Transverse colon (tissue), 4 donors: ENCODE measurements around the gene RELN. TPM values are rescaled to one million over a fixed set of nuclear protein-coding genes. Genes with fewer than 3 reads are reported as not detected.

Experiments
- DNase-seq: peaks from one replicate; pipeline ENCODE4 v3.0.0-alpha.2; 2019
- H3K27ac ChIP-seq, 4 donors: fragments of 200-600 bp; sonication (generic); 2 replicates each; pipeline ENCODE4 v1.5.1; 2016 to 2018; ENCODE audit warnings: inconsistent platforms in 4 of 4
- H3K27me3 ChIP-seq: fragments of 200-600 bp; sonication (generic); 2 replicates; pipeline ENCODE4 v1.5.1; 2017; ENCODE audit warnings: inconsistent platforms
- H3K36me3 ChIP-seq, 4 donors: fragments of 200-600 bp; sonication (generic); 2 replicates each; pipeline ENCODE4 v1.5.1; 2017 to 2019; ENCODE audit warnings: inconsistent platforms in 4 of 4
- H3K4me1 ChIP-seq, 4 donors: fragments of 200-600 bp; sonication (generic); 2 replicates each; pipeline ENCODE4 v1.5.1; 2017 to 2020; ENCODE audit warnings: inconsistent platforms in 4 of 4
- H3K4me3 ChIP-seq, 4 donors: fragments of 200-600 bp; sonication (generic); 1 replicate in 1 of 4; 2 replicates in 3 of 4; pipeline versions ENCODE4 v1.5.1 to v1.6.1; 2017 to 2019; ENCODE audit warnings: inconsistent platforms in 4 of 4
- H3K9me3 ChIP-seq, 2 donors: fragments of 200-600 bp; sonication (generic); 2 replicates each; pipeline ENCODE4 v1.5.1; 2017 to 2019; ENCODE audit warnings: inconsistent platforms in 2 of 2
- EP300 ChIP-seq: sonication (generic); formaldehyde crosslinking; IDR thresholded peaks from one replicate; pipeline ENCODE4 v1.6.1; 2017; ENCODE audit warnings: antibody characterized with exemption, low read depth
- POLR2A ChIP-seq: fragments of 450-650 bp; IDR thresholded peaks from one replicate; pipeline ENCODE4 v1.6.1; 2016; ENCODE audit warnings: antibody characterized with exemption, mild to moderate bottlenecking, moderate library complexity
- POLR2AphosphoS5 ChIP-seq, 3 donors: sonication (generic); formaldehyde crosslinking; IDR thresholded peaks; one replicate each; pipeline ENCODE4 v1.6.1; 2016; ENCODE audit warnings: antibody characterized with exemption in 3 of 3
- WGBS, 2 donors: methylation state at CpG; one replicate each; pipeline ENCODE4 v1.1.5; 2018; ENCODE audit warnings: low coverage in 1 of 2; 5-methylcytosine and 5-hydroxymethylcytosine counted together
- in situ Hi-C, 4 donors: fragments of 200-750 bp; cut with MboI; loops; one replicate each; pipeline versions ENCODE4 v1.15.0 to v1.15.1; 2017; ENCODE audit warnings: low sequenced_read_pairs in 3 of 4, low pct_ligation_motif_present in 1 of 4, low pct_unique_long_range_greater_than_20kb in 1 of 4
- intact Hi-C: fragments of 100-400 bp; cut with DNase I; formaldehyde crosslinking; loops from one replicate; pipeline ENCODE4 v1.15.1; 2023; ENCODE audit warnings: low total_unique reads
- total RNA-seq, 4 donors: library from RNA; depleted of rRNA; stranded (reverse); fragments of >200 nt; gene quantifications; one replicate each; pipeline ENCODE4 v1.1.0, GENCODE V29; 2016
- TF ChIP-seq, protein P1 (sequence below), 5 experiments: fragments of 200-600 bp in 3 of 5; fragments of 450-650 bp in 2 of 5; sonication (generic) in 3 of 5; IDR thresholded peaks; 1 replicate in 2 of 5; 2 replicates in 3 of 5; pipeline ENCODE4 v1.5.1; 2016 to 2017; ENCODE audit warnings: antibody characterized with exemption in 5 of 5, inconsistent platforms in 3 of 5, mild to moderate bottlenecking in 2 of 5, moderate library complexity in 1 of 5

RELN gene
- total RNA-seq, 4 donors from 2014 or later: 1.00 to 2.7 (median 1.5) TPM; not detected in 1

DNA sequence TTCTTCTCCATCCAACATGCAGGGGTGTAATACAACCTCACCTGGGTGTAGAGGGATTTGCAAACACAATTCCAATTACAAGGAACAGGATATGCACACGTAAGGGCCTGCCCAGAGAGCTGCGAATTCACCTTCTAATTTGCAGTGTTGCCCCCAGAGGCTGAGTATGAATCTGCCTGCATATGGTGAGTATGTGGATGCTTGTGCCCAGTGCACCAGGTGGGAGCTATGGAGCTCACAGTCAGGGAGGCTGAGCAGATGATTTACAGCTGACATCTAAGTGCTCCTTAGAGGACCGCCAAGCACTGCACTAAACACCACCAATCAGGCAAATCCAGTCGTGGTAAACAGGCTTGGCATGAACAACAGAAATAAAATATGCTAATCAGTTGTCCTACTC lies 132.0 kb downstream of the RELN start:
- WGBS, 2 donors: 40 to 48% methylated on average over 1 to 4 of the region's 4 CpGs
- intact Hi-C loops: no loop called here
- no peak for TF ChIP-seq POLR2AphosphoS5 (IDR thresholded peaks at IDR 0.05)
- TF ChIP-seq, protein P1, sequence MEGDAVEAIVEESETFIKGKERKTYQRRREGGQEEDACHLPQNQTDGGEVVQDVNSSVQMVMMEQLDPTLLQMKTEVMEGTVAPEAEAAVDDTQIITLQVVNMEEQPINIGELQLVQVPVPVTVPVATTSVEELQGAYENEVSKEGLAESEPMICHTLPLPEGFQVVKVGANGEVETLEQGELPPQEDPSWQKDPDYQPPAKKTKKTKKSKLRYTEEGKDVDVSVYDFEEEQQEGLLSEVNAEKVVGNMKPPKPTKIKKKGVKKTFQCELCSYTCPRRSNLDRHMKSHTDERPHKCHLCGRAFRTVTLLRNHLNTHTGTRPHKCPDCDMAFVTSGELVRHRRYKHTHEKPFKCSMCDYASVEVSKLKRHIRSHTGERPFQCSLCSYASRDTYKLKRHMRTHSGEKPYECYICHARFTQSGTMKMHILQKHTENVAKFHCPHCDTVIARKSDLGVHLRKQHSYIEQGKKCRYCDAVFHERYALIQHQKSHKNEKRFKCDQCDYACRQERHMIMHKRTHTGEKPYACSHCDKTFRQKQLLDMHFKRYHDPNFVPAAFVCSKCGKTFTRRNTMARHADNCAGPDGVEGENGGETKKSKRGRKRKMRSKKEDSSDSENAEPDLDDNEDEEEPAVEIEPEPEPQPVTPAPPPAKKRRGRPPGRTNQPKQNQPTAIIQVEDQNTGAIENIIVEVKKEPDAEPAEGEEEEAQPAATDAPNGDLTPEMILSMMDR (IDR thresholded peaks at IDR 0.05): no peak
- no peak for TF ChIP-seq EP300
- no peak for TF ChIP-seq POLR2A

DNA sequence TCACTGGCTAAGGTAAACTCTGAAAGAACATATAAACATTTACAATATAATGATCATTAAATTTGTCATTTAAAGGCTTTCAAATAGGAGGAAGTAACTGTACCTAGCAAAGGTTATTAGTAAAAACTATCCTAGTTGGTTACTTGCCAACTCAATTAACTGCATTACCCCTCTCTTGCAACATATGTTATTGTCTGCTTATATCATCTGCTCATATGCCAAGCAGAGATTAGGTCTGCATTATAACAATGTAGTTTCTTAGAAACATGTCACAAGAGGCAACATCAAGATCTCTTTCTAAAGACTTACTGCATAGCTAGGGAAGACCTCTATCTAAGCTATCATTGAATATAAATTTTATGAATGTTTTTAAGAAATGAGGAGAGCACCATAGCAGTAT lies 132.5 kb downstream of the RELN start:
- TF ChIP-seq EP300 (no peak), POLR2A (no peak), POLR2AphosphoS5 (IDR thresholded peaks at IDR 0.05) (no peak)
- TF ChIP-seq, protein P1 (IDR thresholded peaks at IDR 0.05): no peak
- intact Hi-C loops: no loop called here
- H3K27ac ChIP-seq: no peak overlapping the region
- no peak for DNase-seq
- no peaks in the 10 kb centered on the region for H3K27me3 ChIP-seq
- no peak overlapping the region for H3K4me3 ChIP-seq
- H3K4me1 ChIP-seq: no peaks in the 10 kb centered on the region
- no peaks in the 10 kb centered on the region for H3K36me3 ChIP-seq
- H3K9me3 ChIP-seq: no peaks in the 10 kb centered on the region
- in situ Hi-C loops: no loop called here

More for the DNA sequence above, 132.0 kb downstream of the RELN start:
- Histone ChIP-seq H3K9me3 (no peaks in the 10 kb centered on the region), H3K27ac (no peak overlapping the region), H3K36me3 (no peaks in the 10 kb centered on the region), H3K4me1 (no peaks in the 10 kb centered on the region), H3K4me3 (no peak overlapping the region), H3K27me3 (no peaks in the 10 kb centered on the region)
- DNase-seq: no peak
- in situ Hi-C loops: no loop called here

DNA sequence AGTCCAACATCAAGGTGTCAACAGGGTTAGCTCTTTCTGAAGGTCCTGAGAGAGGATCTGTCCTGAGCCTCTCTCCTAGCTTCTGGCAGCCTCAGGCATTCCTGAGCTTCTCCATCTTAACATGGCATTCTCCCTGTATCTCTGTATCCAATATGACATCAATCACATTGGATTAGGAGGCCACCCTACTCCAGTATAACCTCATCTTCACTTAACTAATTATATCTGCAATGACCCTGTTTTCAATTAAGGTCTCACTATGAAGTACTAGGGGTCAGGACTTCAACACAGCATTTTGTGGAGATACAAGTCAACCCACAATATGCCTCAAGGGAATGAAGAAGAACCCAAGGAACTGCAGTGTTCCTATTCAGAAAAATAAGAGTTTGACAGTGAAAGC lies 133.8 kb downstream of the RELN start:
- DNase-seq: no peak
- no peaks in the 10 kb centered on the region for H3K27me3 ChIP-seq
- intact Hi-C loops: no loop called here
- H3K4me1 ChIP-seq: no peaks in the 10 kb centered on the region
- H3K4me3 ChIP-seq: no peak overlapping the region
- H3K36me3 ChIP-seq: no peaks in the 10 kb centered on the region
- in situ Hi-C loops: no loop called here
- H3K27ac ChIP-seq: no peak overlapping the region
- TF ChIP-seq EP300: no peak
- no peaks in the 10 kb centered on the region for H3K9me3 ChIP-seq

DNA sequence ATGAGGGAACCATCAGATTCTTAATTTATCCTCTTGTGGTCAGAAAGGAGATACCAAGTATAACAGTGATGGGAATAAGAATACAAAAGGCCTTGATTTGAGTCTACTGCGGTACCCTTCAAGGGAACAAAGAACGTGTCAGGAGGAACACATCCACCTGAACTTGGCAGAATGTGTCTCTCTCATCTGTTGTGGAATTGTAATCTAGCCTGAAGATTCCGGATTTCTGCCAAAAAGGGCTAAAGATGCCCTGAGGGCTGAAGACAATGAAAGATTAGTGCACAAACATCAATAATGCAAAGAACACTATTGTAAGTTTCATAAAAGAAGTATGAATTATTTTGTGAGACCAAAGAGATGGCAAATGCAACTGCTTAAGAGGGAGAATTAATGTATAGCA lies 134.8 kb downstream of the RELN start:
- intact Hi-C loops (no loop called here), in situ Hi-C loops (no loop called here)
- DNase-seq: no peak
- 83% methylated on average over 2 to 3 of the region's 3 CpGs for WGBS, 2 donors
- Histone ChIP-seq H3K4me3 (no peak overlapping the region), H3K4me1 (no peaks in the 10 kb centered on the region), H3K27me3 (no peaks in the 10 kb centered on the region), H3K27ac (no peak overlapping the region), H3K9me3 (no peaks in the 10 kb centered on the region), H3K36me3 (no peaks in the 10 kb centered on the region)
- TF ChIP-seq POLR2AphosphoS5 (IDR thresholded peaks at IDR 0.05): no peak
- TF ChIP-seq POLR2A: no peak
- TF ChIP-seq, protein P1 (IDR thresholded peaks at IDR 0.05): no peak
- no peak for TF ChIP-seq EP300

DNA sequence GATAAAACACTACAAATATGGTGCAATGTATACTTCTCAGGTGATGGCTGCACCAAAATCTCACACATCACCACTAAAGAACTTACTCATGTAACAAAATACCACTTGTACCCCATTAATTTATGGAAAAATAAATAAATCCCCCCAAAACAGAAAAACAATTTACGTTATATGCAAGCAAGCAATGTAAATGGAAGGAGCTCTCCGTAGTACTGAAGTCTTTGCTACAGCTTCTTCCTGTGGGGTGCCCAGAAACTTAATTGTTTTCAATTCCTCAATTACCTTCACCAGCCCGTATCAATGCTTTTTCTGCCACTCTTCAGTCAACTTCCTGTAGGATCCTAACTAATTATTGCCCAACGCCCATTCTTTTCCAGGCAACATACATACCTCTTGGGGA lies 138.1 kb downstream of the RELN start:
- no peaks in the 10 kb centered on the region for H3K36me3 ChIP-seq
- intact Hi-C loops: no loop called here
- WGBS, 2 donors: 44 to 64% methylated on average over 4 of the region's 4 CpGs
- H3K9me3 ChIP-seq: no peaks in the 10 kb centered on the region
- TF ChIP-seq POLR2A (no peak), POLR2AphosphoS5 (IDR thresholded peaks at IDR 0.05) (no peak), EP300 (no peak)
- TF ChIP-seq, protein P1 (IDR thresholded peaks at IDR 0.05): no peak
- no peak overlapping the region for H3K4me3 ChIP-seq
- in situ Hi-C loops: no loop called here
- no peaks in the 10 kb centered on the region for H3K27me3 ChIP-seq
- DNase-seq: no peak
- H3K4me1 ChIP-seq: no peaks in the 10 kb centered on the region
- H3K27ac ChIP-seq: no peak overlapping the region
